Erythroblast (primary cell): ENCODE results near the gene PRAC1.

Experiments used
- GATA1 ChIP-seq: IDR thresholded peaks from 2 replicates; pipeline ENCODE4 v1.6.1; 2011; ENCODE audit warnings: low read depth, mild to moderate bottlenecking, control low read depth, low read length, moderate library complexity
- POLR2A ChIP-seq: IDR thresholded peaks from 2 replicates; pipeline ENCODE4 v1.6.1; 2011; ENCODE audit warnings: mild to moderate bottlenecking, low read length

DNA sequence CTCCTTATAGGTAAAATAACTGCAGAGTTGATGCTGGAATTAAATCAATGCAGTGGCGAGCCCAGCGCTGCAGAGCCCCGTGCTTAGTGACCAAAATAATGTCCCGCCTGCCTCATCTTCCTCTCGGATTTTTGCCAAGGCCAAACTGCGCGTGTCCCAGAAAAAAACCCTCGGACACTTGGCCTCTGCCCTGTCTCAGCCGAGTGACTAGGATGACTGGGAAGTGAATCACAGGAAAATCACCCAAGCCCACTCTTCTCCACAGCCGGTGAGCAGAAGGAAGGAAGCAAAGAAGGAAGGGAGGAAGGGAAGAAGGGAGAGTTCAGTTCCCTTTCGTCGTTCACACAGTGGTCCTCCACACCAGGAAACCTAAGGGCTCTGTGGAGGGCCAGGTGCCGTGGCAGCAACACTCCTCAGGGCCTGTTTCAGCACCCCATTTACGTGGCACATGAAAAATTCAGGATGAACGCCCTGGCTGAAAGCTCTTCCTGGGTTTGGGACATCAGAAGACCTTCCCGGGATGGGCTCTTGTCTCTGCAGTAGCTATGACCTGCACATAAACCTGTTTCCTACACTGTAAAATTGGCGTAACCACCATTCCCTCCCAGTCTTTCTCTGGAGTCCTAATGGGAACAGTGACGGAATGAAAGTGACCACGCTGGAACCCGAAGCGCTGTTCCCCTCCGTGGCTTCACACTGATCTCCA is 31.6 kb upstream of the PRAC1 start:
- no peak for TF ChIP-seq POLR2A
- no peak for TF ChIP-seq GATA1
